CD8-positive, alpha-beta memory T cell (primary cell): Measurements from ENCODE around the gene LRRC8B. TPM values are rescaled to one million over a fixed set of nuclear protein-coding genes. Genes with fewer than 3 reads are reported as not detected.
A peak's percentile ranks its signal among the peaks of the same experiment; 100 is the strongest.
"Not testable (repeated sequence)": the region's sequence is repeated elsewhere in the genome, so short reads cannot be mapped to it uniquely, and the experiment has no call there.

Source experiments
- CTCF ChIA-PET: fragments of 350-600 bp; sonication (Branson Sonifier 250); formaldehyde crosslinking; loops from one replicate; lab custom pipeline; 2021; ENCODE audit warnings: antibody characterized with exemption; lab: Charles Lee
- POLR2A ChIA-PET: fragments of 350-600 bp; sonication (Branson Sonifier 250); formaldehyde crosslinking; loops from one replicate; lab custom pipeline; 2021; ENCODE audit warnings: antibody characterized with exemption; lab: Charles Lee
- DNase-seq, 5 donors: peaks; one replicate each; pipeline versions ENCODE4 v3.0.0 to v3.0.0-alpha.2; 2020 to 2022; ENCODE audit warnings: mixed read lengths in 1 of 5
- H3K27ac ChIP-seq: one replicate; pipeline ENCODE4 v1.7.0; 2013; ENCODE audit warnings: low read depth, mild to moderate bottlenecking, low read length, moderate library complexity
- H3K27me3 ChIP-seq: 2 replicates; pipeline ENCODE4 v1.7.0; 2013; ENCODE audit warnings: low read length, mild to moderate bottlenecking; ENCODE audit not compliant: insufficient read depth, poor library complexity, severe bottlenecking
- H3K36me3 ChIP-seq: 2 replicates; pipeline ENCODE4 v1.7.0; 2013; ENCODE audit warnings: mild to moderate bottlenecking, low read length, moderate library complexity; ENCODE audit not compliant: insufficient read depth
- H3K4me1 ChIP-seq: 2 replicates; pipeline ENCODE4 v1.7.0; 2013; ENCODE audit warnings: mild to moderate bottlenecking, low read length, moderate library complexity; ENCODE audit not compliant: insufficient read depth
- H3K4me3 ChIP-seq: 2 replicates; pipeline ENCODE4 v1.7.0; 2013; ENCODE audit warnings: mild to moderate bottlenecking, low read length
- H3K9me3 ChIP-seq: 2 replicates; pipeline ENCODE4 v1.7.0; 2013; ENCODE audit warnings: mild to moderate bottlenecking, low read length
- H3K27ac Mint-ChIP-seq, 8 donors: one replicate each; pipeline ENCODE4 v1.8.0; 2020 to 2021; ENCODE audit warnings: mixed read lengths in 8 of 8, mild to moderate bottlenecking in 6 of 8, inconsistent platforms in 3 of 8, moderate library complexity in 3 of 8
- H3K27me3 Mint-ChIP-seq, 2 donors: one replicate each; pipeline ENCODE4 v1.8.0; 2020 to 2021; ENCODE audit warnings: mixed read lengths in 2 of 2, mild to moderate bottlenecking in 1 of 2, moderate library complexity in 1 of 2
- H3K36me3 Mint-ChIP-seq, 3 donors: one replicate each; pipeline ENCODE4 v1.8.0; 2020 to 2021; ENCODE audit warnings: mixed read lengths in 3 of 3, inconsistent platforms in 1 of 3, mild to moderate bottlenecking in 1 of 3
- H3K4me1 Mint-ChIP-seq, 3 donors: one replicate each; pipeline ENCODE4 v1.8.0; 2020 to 2021; ENCODE audit warnings: mixed read lengths in 3 of 3, inconsistent platforms in 1 of 3, mild to moderate bottlenecking in 1 of 3
- H3K4me3 Mint-ChIP-seq, 7 donors: one replicate each; pipeline ENCODE4 v1.8.0; 2020 to 2021; ENCODE audit warnings: mixed read lengths in 7 of 7, mild to moderate bottlenecking in 6 of 7, moderate library complexity in 4 of 7, inconsistent platforms in 2 of 7
- H3K9me3 Mint-ChIP-seq, 5 donors: one replicate each; pipeline ENCODE4 v1.8.0; 2020 to 2022; ENCODE audit warnings: mixed read lengths in 5 of 5, mild to moderate bottlenecking in 3 of 5, moderate library complexity in 2 of 5, inconsistent platforms in 1 of 5
- polyA plus RNA-seq: library from polyadenylated mRNA; unstranded; fragments of 300-500 nt; fragmentation: Illumina TruSeq; gene quantifications from one replicate; pipeline ENCODE4 v1.2.3, GENCODE V29; 2021
- total RNA-seq, 2 experiments: library from RNA; stranded (reverse); gene quantifications; one replicate each; pipeline ENCODE4 v1.2.3, GENCODE V29; 2021

The LRRC8B gene
- total and polyA plus RNA-seq, 3 experiments from 2014 or later: 16.3 to 39.5 (median 36.9) TPM

GRCh38 chr1:89624314-89624713 lies 99.7 kb downstream of the LRRC8B start:
- H3K4me1 ChIP-seq: peaks cover 46% of the 10 kb centered on the region

GRCh38 chr1:89624715-89625323 lies 100.2 kb downstream of the LRRC8B start:
- Mint-ChIP-seq H3K9me3 (no peaks in the 10 kb centered on the region), H3K27ac (peak overlapping the region in 3 of 8 donors; percentile 8 to 9 (median 9)), H3K27me3 (no peaks in the 10 kb centered on the region), H3K4me1 (peaks cover 50 to 82% (median 82%) of the 10 kb centered on the region in 3 donors), H3K36me3 (peaks cover 4 to 15% (median 10%) of the 10 kb centered on the region in 3 donors), H3K4me3 (no peak overlapping the region)
- Histone ChIP-seq H3K4me1 (peaks cover 48% of the 10 kb centered on the region), H3K27ac (no peak overlapping the region), H3K27me3 (no peaks in the 10 kb centered on the region), H3K4me3 (no peak overlapping the region), H3K9me3 (no peaks in the 10 kb centered on the region), H3K36me3 (no peaks in the 10 kb centered on the region)
- DNase-seq: no peak
- ChIA-PET CTCF (interaction anchor here (2.5 to 21.0 kb wide), 4 partner anchors 10 to 140 kb away, joined by 13 to 403 read pairs (median 34); no protein-coding TSS in a partner anchor), POLR2A (interaction anchor here (2.5 kb wide), 1 partner anchor 8 kb away, joined by 8 read pairs; the partner anchor contains the start of gene LRRC8C)

More at GRCh38 chr1:89624314-89624713, 99.7 kb downstream of the LRRC8B start:
- H3K9me3 Mint-ChIP-seq: no peaks in the 10 kb centered on the region
- H3K4me3 Mint-ChIP-seq: no peak overlapping the region
- H3K27ac Mint-ChIP-seq: peak overlapping the region in 2 of 8 donors; percentile 9 to 37
- ChIA-PET CTCF (interaction anchor here (2.5 to 21.0 kb wide), 5 partner anchors 10 to 140 kb away, joined by 13 to 403 read pairs (median 24); no protein-coding TSS in a partner anchor), POLR2A (interaction anchor here (2.5 kb wide), 1 partner anchor 8 kb away, joined by 8 read pairs; the partner anchor contains the start of gene LRRC8C)
- peaks cover 46 to 79% (median 79%) of the 10 kb centered on the region in 3 donors for H3K4me1 Mint-ChIP-seq
- Histone ChIP-seq H3K36me3 (no peaks in the 10 kb centered on the region), H3K9me3 (no peaks in the 10 kb centered on the region), H3K27me3 (no peaks in the 10 kb centered on the region), H3K27ac (no peak overlapping the region), H3K4me3 (no peak overlapping the region)
- no peak for DNase-seq
- no peaks in the 10 kb centered on the region for H3K27me3 Mint-ChIP-seq
- H3K36me3 Mint-ChIP-seq: peaks cover 4 to 15% (median 10%) of the 10 kb centered on the region in 3 donors

- H3K4me1 Mint-ChIP-seq: peaks cover 64 to 88% (median 86%) of the 10 kb centered on the region in 3 donors
- Histone ChIP-seq H3K9me3 (no peaks in the 10 kb centered on the region), H3K4me1 (peaks cover 61% of the 10 kb centered on the region), H3K4me3 (no peak overlapping the region), H3K36me3 (no peaks in the 10 kb centered on the region), H3K27me3 (no peaks in the 10 kb centered on the region), H3K27ac (no peak overlapping the region)
- peak overlapping the region in 6 of 8 donors; percentile 43 to 88 (median 76) for H3K27ac Mint-ChIP-seq
- POLR2A ChIA-PET: interaction anchor here (0.7 to 1.8 kb wide), 5 partner anchors 16 to 139 kb away, joined by 3 to 10 read pairs (median 3); partner anchors contain the start of gene LRRC8B
- no peak for DNase-seq
- CTCF ChIA-PET: interaction anchor here (0.6 to 21.0 kb wide), 5 partner anchors 12 to 154 kb away, joined by 3 to 403 read pairs (median 11); no protein-coding TSS in a partner anchor
- H3K9me3 Mint-ChIP-seq: peaks cover 0 to 2% (median 0%) of the 10 kb centered on the region in 5 donors
- H3K36me3 Mint-ChIP-seq: peaks cover 0 to 14% (median 10%) of the 10 kb centered on the region in 3 donors
- peak overlapping the region in 1 of 7 donors; percentile 44 for H3K4me3 Mint-ChIP-seq
- H3K27me3 Mint-ChIP-seq: peaks cover 0 to 1% of the 10 kb centered on the region in 2 donors
Measured at GRCh38 chr1:89627596-89627962, 103.0 kb downstream of the LRRC8B start.

GRCh38 chr1:89629146-89629545 lies 104.5 kb downstream of the LRRC8B start:
- H3K27ac ChIP-seq: no peak overlapping the region
- Mint-ChIP-seq H3K9me3 (peaks cover 0 to 3% (median 0%) of the 10 kb centered on the region in 5 donors), H3K4me1 (peaks cover 61 to 74% (median 73%) of the 10 kb centered on the region in 3 donors), H3K27ac (peak overlapping the region in 6 of 8 donors; percentile 45 to 88 (median 73)), H3K4me3 (peak overlapping the region in 5 of 7 donors; percentile 10 to 69 (median 61)), H3K36me3 (peaks cover 0 to 20% (median 4%) of the 10 kb centered on the region in 3 donors), H3K27me3 (peaks cover 0 to 3% of the 10 kb centered on the region in 2 donors)
- no peak for DNase-seq
- CTCF ChIA-PET: interaction anchor here (1.1 to 21.0 kb wide), 7 partner anchors 9 to 356 kb away, joined by 3 to 403 read pairs (median 8); no protein-coding TSS in a partner anchor
- POLR2A ChIA-PET: interaction anchor here (0.6 to 6.7 kb wide), 2 partner anchors 20 to 35 kb away, joined by 3 to 90 read pairs; no protein-coding TSS in a partner anchor
- no peaks in the 10 kb centered on the region for H3K9me3 ChIP-seq
- H3K36me3 ChIP-seq: no peaks in the 10 kb centered on the region
- H3K4me3 ChIP-seq: no peak overlapping the region
- peaks cover 58% of the 10 kb centered on the region for H3K4me1 ChIP-seq
- no peaks in the 10 kb centered on the region for H3K27me3 ChIP-seq

GRCh38 chr1:89629600-89629999 lies 105.0 kb downstream of the LRRC8B start:
- peaks cover 62 to 76% (median 76%) of the 10 kb centered on the region in 3 donors for H3K4me1 Mint-ChIP-seq
- H3K27ac ChIP-seq, H3K9me3 ChIP-seq, H3K4me3 ChIP-seq, H3K27me3 ChIP-seq, DNase-seq, H3K9me3 Mint-ChIP-seq, H3K27me3 Mint-ChIP-seq, H3K36me3 ChIP-seq: not testable (repeated sequence)
- CTCF ChIA-PET: interaction anchor here (1.1 to 21.0 kb wide), 8 partner anchors 10 to 355 kb away, joined by 3 to 403 read pairs (median 7); no protein-coding TSS in a partner anchor
- peaks cover 0 to 22% (median 4%) of the 10 kb centered on the region in 3 donors for H3K36me3 Mint-ChIP-seq
- POLR2A ChIA-PET: interaction anchor here (0.6 to 6.7 kb wide), 3 partner anchors 9 to 35 kb away, joined by 3 to 90 read pairs (median 7); no protein-coding TSS in a partner anchor
- H3K4me1 ChIP-seq: peaks cover 58% of the 10 kb centered on the region
- H3K27ac Mint-ChIP-seq: peak overlapping the region in 7 of 8 donors; percentile 34 to 95 (median 80)
- H3K4me3 Mint-ChIP-seq: peak overlapping the region in 6 of 7 donors; percentile 47 to 69 (median 58)

GRCh38 chr1:89630048-89630447 lies 105.4 kb downstream of the LRRC8B start:
- Mint-ChIP-seq H3K4me1 (peaks cover 62 to 79% (median 77%) of the 10 kb centered on the region in 3 donors), H3K4me3 (peak overlapping the region; percentile 0 to 96 (median 50)), H3K27me3 (peaks cover 0 to 3% of the 10 kb centered on the region in 2 donors), H3K9me3 (peaks cover 0 to 3% (median 0%) of the 10 kb centered on the region in 5 donors), H3K36me3 (peaks cover 0 to 19% (median 4%) of the 10 kb centered on the region in 3 donors), H3K27ac (peak overlapping the region in 7 of 8 donors; percentile 45 to 97 (median 81))
- peak in 1 of 5 donors; percentile 7 for DNase-seq
- no peaks in the 10 kb centered on the region for H3K9me3 ChIP-seq
- peaks cover 63% of the 10 kb centered on the region for H3K4me1 ChIP-seq
- H3K27me3 ChIP-seq: no peaks in the 10 kb centered on the region
- POLR2A ChIA-PET: interaction anchor here (0.7 to 6.7 kb wide), 3 partner anchors 10 to 106 kb away, joined by 4 to 90 read pairs (median 7); partner anchors contain the start of gene LRRC8B
- no peak overlapping the region for H3K4me3 ChIP-seq
- H3K36me3 ChIP-seq: no peaks in the 10 kb centered on the region
- CTCF ChIA-PET: interaction anchor here (1.1 to 21.0 kb wide), 8 partner anchors 10 to 355 kb away, joined by 3 to 403 read pairs (median 7); no protein-coding TSS in a partner anchor
- no peak overlapping the region for H3K27ac ChIP-seq

- peaks cover 0 to 3% (median 0%) of the 10 kb centered on the region in 5 donors for H3K9me3 Mint-ChIP-seq
- peaks cover 0 to 19% (median 1%) of the 10 kb centered on the region in 3 donors for H3K36me3 Mint-ChIP-seq
- Histone ChIP-seq H3K4me3 (peak overlapping the region; percentile 70), H3K9me3 (no peaks in the 10 kb centered on the region), H3K27me3 (no peaks in the 10 kb centered on the region), H3K27ac (peak overlapping the region; percentile 86), H3K36me3 (no peaks in the 10 kb centered on the region), H3K4me1 (peaks cover 75% of the 10 kb centered on the region)
- no peak for DNase-seq
- peaks cover 0 to 3% of the 10 kb centered on the region in 2 donors for H3K27me3 Mint-ChIP-seq
- peak overlapping the region; percentile 95 to 99 (median 98) for H3K27ac Mint-ChIP-seq
- CTCF ChIA-PET: interaction anchor here (0.9 to 21.0 kb wide), 25 partner anchors 9 to 150 kb away, joined by 3 to 403 read pairs (median 5); partner anchors contain the start of gene LRRC8B
- peaks cover 71 to 85% (median 83%) of the 10 kb centered on the region in 3 donors for H3K4me1 Mint-ChIP-seq
- POLR2A ChIA-PET: interaction anchor here (0.7 to 6.7 kb wide), 13 partner anchors 9 to 363 kb away, joined by 3 to 90 read pairs (median 5); partner anchors contain the start of genes LRRC8B and ZNF326
- H3K4me3 Mint-ChIP-seq: peak overlapping the region; percentile 90 to 98 (median 95)
Measured at GRCh38 chr1:89631816-89632656, 107.4 kb downstream of the LRRC8B start.
